ENCODE data around the gene ZCCHC24. TPM values are rescaled to one million over a fixed set of nuclear protein-coding genes. Genes with fewer than 3 reads are reported as not detected.
A peak's percentile ranks its signal among the peaks of the same experiment; 100 is the strongest.

ZCCHC24 gene
- total RNA-seq, 4 donors from 2014 or later = 15.6 to 41.1 (median 22.5) TPM

GRCh38 chr10:79405995-79406515 is 39.4 kb downstream of the ZCCHC24 start:
- Histone ChIP-seq H3K36me3 (no peaks in the 10 kb centered on the region), H3K4me3 (no peak overlapping the region), H3K27me3 (no peaks in the 10 kb centered on the region), H3K4me1 (peaks cover 76 to 95% (median 85%) of the 10 kb centered on the region in 4 donors), H3K9me3 (no peaks in the 10 kb centered on the region), H3K27ac (no peak overlapping the region)
- WGBS, 2 donors (ENCODE audit: low coverage in 1 of 2) = 64% methylated on average over 8 of the region's 8 CpGs; no CpG with 5 or more reads in 1 of the 2 donors
- in situ Hi-C loops (cut with MboI; ENCODE audit: low pct_ligation_motif_present in 1 of 4, low pct_unique_long_range_greater_than_20kb in 1 of 4, low sequenced_read_pairs in 3 of 4) (no loop called here), intact Hi-C loops (cut with DNase I; ENCODE audit: low total_unique reads) (loop anchor here (5.0 kb wide), 1 partner anchor 36 kb away; no protein-coding TSS in a partner anchor)
- TF ChIP-seq EP300 (IDR thresholded peaks at IDR 0.05; ENCODE audit: low read depth) (no peak), POLR2A (IDR thresholded peaks at IDR 0.05) (no peak), POLR2AphosphoS5 (IDR thresholded peaks at IDR 0.05) (no peak)
- TF ChIP-seq, protein P1, sequence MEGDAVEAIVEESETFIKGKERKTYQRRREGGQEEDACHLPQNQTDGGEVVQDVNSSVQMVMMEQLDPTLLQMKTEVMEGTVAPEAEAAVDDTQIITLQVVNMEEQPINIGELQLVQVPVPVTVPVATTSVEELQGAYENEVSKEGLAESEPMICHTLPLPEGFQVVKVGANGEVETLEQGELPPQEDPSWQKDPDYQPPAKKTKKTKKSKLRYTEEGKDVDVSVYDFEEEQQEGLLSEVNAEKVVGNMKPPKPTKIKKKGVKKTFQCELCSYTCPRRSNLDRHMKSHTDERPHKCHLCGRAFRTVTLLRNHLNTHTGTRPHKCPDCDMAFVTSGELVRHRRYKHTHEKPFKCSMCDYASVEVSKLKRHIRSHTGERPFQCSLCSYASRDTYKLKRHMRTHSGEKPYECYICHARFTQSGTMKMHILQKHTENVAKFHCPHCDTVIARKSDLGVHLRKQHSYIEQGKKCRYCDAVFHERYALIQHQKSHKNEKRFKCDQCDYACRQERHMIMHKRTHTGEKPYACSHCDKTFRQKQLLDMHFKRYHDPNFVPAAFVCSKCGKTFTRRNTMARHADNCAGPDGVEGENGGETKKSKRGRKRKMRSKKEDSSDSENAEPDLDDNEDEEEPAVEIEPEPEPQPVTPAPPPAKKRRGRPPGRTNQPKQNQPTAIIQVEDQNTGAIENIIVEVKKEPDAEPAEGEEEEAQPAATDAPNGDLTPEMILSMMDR (IDR thresholded peaks at IDR 0.05) = no peak
- no peak for DNase-seq

- Histone ChIP-seq H3K36me3 (no peaks in the 10 kb centered on the region), H3K27ac (no peak overlapping the region), H3K27me3 (no peaks in the 10 kb centered on the region), H3K9me3 (no peaks in the 10 kb centered on the region), H3K4me1 (peaks cover 81 to 98% (median 89%) of the 10 kb centered on the region in 4 donors), H3K4me3 (no peak overlapping the region)
- in situ Hi-C loops (cut with MboI; ENCODE audit: low pct_ligation_motif_present in 1 of 4, low pct_unique_long_range_greater_than_20kb in 1 of 4, low sequenced_read_pairs in 3 of 4) (no loop called here), intact Hi-C loops (cut with DNase I; ENCODE audit: low total_unique reads) (loop anchor here (5.0 kb wide), 1 partner anchor 37 kb away; no protein-coding TSS in a partner anchor)
- peak; percentile 13 for DNase-seq
- WGBS, 2 donors (ENCODE audit: low coverage in 1 of 2) = 53% methylated on average over 12 of the region's 13 CpGs; no CpG with 5 or more reads in 1 of the 2 donors
- TF ChIP-seq, protein P1 (IDR thresholded peaks at IDR 0.05) = no peak
- no peak for TF ChIP-seq EP300 (IDR thresholded peaks at IDR 0.05; ENCODE audit: low read depth)
- no peak for TF ChIP-seq POLR2A (IDR thresholded peaks at IDR 0.05)
- TF ChIP-seq POLR2AphosphoS5 (IDR thresholded peaks at IDR 0.05) = no peak
These were observed 40.0 kb downstream of the ZCCHC24 start for GRCh38 chr10:79405221-79405994.

- TF ChIP-seq, protein P1 (IDR thresholded peaks at IDR 0.05) = no peak
- TF ChIP-seq EP300 (IDR thresholded peaks at IDR 0.05; ENCODE audit: low read depth) (no peak), POLR2AphosphoS5 (IDR thresholded peaks at IDR 0.05) (no peak), POLR2A (IDR thresholded peaks at IDR 0.05) (no peak)
- H3K9me3 ChIP-seq = no peaks in the 10 kb centered on the region
- H3K27me3 ChIP-seq = no peaks in the 10 kb centered on the region
- H3K4me3 ChIP-seq = no peak overlapping the region
- peaks cover 88 to 98% (median 91%) of the 10 kb centered on the region in 4 donors for H3K4me1 ChIP-seq
- 49% methylated on average over 5 of the region's 5 CpGs; no CpG with 5 or more reads in 1 of the 2 donors for WGBS, 2 donors (ENCODE audit: low coverage in 1 of 2)
- peak; percentile 4 for DNase-seq
- in situ Hi-C loops (cut with MboI; ENCODE audit: low pct_ligation_motif_present in 1 of 4, low pct_unique_long_range_greater_than_20kb in 1 of 4, low sequenced_read_pairs in 3 of 4) (no loop called here), intact Hi-C loops (cut with DNase I; ENCODE audit: low total_unique reads) (loop anchor here (5.0 kb wide), 1 partner anchor 38 kb away; no protein-coding TSS in a partner anchor)
- H3K27ac ChIP-seq = no peak overlapping the region
- no peaks in the 10 kb centered on the region for H3K36me3 ChIP-seq
These were observed 40.7 kb downstream of the ZCCHC24 start for GRCh38 chr10:79404690-79405131.

DNA sequence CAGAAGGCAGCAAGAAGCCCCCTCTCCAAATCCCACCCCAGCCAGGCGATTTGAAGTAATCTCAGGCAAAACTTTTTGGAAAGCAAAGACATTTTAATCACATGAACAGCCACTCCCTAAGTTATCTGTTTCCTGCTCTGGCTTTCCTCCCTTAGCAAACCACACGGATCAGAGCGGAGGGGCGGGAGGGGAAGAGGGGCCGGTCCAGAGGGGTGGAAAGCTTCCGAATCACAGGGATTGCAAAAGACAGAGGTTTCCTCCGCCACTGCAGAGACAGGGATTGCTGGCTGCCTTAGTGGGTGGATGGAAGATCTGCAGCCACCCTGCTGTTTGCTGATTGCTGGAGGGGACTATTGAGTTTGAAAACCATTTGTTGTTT is 41.2 kb downstream of the ZCCHC24 start:
- WGBS, 2 donors (ENCODE audit: low coverage in 1 of 2) = 27% methylated on average over 6 of the region's 7 CpGs; no CpG with 5 or more reads in 1 of the 2 donors
- Histone ChIP-seq H3K4me1 (peaks cover 87 to 98% (median 91%) of the 10 kb centered on the region in 4 donors), H3K4me3 (no peak overlapping the region), H3K27ac (no peak overlapping the region), H3K36me3 (no peaks in the 10 kb centered on the region), H3K27me3 (no peaks in the 10 kb centered on the region), H3K9me3 (no peaks in the 10 kb centered on the region)
- peak; percentile 41 for DNase-seq
- TF ChIP-seq POLR2A (IDR thresholded peaks at IDR 0.05) (no peak), POLR2AphosphoS5 (IDR thresholded peaks at IDR 0.05) (no peak), EP300 (IDR thresholded peaks at IDR 0.05; ENCODE audit: low read depth) (no peak)
- TF ChIP-seq, protein P1 (IDR thresholded peaks at IDR 0.05) = no peak
- intact Hi-C loops (cut with DNase I; ENCODE audit: low total_unique reads) = no loop called here
- in situ Hi-C loops (cut with MboI; ENCODE audit: low pct_ligation_motif_present in 1 of 4, low pct_unique_long_range_greater_than_20kb in 1 of 4, low sequenced_read_pairs in 3 of 4) = no loop called here
